Stimulated activated CD4-positive, alpha-beta T cell treated with anti-CD3 and anti-CD28 coated beads, Interleukin-1b, Interleukin-23, amount 100 ng/mL, for 1 hour (primary cell): Measurements from ENCODE around the gene FSTL5.
"Not testable (repeated sequence)": the region's sequence is repeated elsewhere in the genome, so short reads cannot be mapped to it uniquely, and the experiment has no call there.

ENCODE experiments used
- DNase-seq, 2 donors: peaks; one replicate each; pipeline ENCODE4 v3.0.0-alpha.2; 2020; ENCODE audit warnings: low read depth in 2 of 2

Gene FSTL5

DNA sequence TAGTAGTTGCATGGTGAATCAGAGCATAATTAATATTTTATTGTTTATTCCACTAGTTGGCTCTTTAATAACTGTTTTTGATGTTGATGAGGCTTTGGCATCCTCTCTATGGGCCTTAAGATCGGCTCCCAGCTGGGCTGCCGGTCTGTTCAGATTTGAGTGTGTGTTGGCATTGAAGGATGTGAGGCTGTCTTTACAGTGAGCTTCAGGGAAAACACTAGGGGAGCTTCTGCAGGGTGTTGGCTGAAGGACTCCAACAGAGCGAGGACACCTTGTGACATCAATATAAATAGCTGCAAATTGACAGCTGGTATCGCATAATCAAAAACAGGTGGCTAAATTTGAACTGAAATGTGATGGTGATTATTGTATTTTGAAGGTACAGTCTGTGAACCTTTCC is 322.0 kb downstream of the FSTL5 start:
- no peak for DNase-seq

GRCh38 chr4:161829591-161829990 is 334.2 kb downstream of the FSTL5 start:
- no peak for DNase-seq

DNA sequence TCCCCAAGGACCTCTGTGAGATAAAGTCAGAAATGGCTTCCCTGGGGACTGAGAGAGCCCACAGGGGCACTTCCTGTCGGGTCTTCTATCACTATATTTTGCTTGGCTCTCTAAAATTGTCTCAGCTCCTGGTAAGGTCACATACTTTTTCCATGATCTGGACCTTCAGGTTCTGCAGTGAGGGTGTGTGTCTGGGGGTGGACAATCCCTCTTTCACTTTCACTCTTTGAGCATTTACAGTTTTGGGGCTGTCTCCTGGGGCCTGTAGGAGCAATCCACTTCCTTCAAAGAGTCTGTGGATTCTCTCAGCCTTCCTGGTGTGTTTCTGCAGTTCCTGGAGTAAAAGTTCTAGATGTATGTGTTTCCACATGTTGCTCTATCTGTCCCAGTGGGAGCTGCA is 335.7 kb downstream of the FSTL5 start:
- DNase-seq: no peak

DNA sequence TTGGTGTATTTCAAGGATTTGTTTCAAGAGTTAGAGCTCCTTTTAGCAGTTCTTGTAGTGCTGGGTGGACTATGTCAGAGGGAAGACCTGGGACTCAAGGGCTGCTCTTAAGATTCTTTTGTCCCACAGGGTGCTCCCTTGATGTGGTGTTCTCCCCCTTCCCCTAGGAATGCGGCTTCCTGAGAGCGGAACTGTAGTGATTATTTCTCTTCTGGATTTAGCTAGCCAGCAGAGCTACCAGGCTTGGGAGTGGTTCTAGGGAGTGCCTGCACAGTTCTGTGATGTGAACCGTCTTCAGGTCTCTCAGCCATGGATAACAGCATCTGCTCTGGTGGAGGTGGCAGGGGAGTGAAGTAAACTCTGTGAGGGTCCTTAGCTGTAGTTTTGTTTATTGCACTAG is 336.8 kb downstream of the FSTL5 start:
- DNase-seq: no peak

DNA sequence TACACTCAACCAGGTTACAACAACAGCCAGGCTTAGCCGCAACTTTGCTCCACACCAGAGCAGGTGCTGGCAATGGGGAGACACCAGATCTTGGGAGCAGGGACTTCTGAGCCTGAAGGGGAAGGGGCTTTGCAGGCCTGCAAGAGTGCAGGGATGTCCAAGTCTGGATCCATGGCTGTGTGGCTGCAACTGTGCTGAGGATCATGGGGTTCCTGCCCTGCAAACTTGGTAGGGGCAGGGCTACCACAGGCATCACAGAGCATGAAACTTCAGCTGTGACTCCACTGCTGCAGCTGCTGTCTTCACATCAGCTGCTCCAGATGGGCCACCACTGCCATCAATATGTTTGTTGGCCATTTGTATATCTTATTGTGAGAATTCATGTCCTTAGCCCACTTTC is 340.4 kb downstream of the FSTL5 start:
- DNase-seq: no peak

- no peak for DNase-seq
Observed at GRCh38 chr4:161822174-161822573, 341.6 kb downstream of the FSTL5 start.

DNA sequence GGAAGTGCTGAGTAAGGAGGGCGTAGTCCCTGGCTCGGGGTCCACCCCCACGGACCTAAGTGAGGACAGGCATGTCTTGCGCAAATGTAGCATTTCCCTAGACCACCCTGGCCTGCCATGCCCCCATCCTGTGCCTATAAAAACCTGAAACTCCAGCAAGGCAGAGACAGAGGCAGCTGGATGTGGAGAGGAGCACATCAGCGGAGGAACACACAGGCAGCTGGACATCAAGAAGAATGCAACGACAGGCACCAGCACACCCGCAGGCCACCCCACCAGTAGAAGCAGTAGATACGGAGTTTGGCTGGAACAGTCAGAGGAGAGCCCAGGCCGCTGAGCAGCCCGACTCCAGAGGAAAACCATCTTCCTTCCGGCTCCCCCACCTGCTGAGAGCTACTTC is 345.9 kb downstream of the FSTL5 start:
- no peak for DNase-seq

DNA sequence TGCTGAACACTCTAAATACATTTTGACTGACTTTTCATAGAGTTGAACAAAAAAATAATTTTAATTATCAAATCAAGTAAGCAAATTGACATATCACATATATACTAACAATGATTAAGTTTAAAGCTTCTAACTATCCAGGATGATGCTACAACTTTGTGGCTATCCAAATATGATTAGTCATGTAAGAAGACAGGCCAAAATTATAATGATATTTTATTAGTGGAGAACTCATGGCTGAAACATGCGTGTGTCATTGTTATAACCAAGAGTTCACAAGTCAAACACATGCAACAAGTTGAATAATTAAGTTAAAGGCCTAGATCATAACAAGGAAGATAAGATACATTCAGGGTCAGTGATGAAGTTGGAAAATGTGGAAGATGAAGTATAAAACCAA is 346.8 kb downstream of the FSTL5 start:
- DNase-seq: no peak

DNA sequence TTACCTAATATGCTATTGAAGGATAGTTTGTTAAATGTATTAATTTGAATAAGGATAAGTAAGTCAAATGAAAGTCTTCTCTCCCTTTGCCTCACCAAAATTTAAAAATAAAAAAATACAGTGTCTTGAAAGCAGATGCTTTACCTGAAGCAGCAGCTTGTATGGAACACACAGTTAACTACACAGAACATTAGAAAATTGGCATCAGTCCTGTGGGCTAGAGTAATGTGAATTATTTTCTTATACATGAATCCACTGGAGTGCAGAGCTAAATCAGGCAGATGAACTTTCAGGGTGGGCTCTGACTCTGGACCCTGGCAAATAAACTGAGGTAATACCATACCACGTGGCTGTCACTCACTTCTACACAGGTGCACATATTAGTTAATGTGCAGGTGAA is 348.0 kb downstream of the FSTL5 start:
- DNase-seq: no peak

DNA sequence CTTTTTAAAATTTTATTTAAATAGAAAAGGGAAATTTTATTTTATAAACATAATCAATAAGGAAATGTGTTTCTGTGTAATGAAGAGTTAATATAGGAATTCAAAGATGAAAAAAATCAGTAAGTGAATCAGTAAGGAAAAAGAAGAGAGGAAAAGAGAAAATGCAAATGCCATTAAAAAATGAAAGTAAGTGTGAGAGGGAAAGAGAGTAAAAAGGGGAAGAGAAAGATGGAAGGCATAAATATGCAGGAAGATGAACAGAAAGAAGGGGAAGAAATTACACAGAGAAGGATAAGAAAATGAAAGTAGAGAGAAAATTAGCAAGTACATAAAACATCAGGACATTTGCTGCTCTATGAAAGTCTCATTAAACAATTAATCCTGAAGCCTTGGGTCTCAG is 349.9 kb downstream of the FSTL5 start:
- no peak for DNase-seq

- DNase-seq: no peak
Observed at GRCh38 chr4:161813389-161813788, 350.4 kb downstream of the FSTL5 start.

GRCh38 chr4:161803171-161803570 is 360.6 kb downstream of the FSTL5 start:
- DNase-seq: no peak

DNA sequence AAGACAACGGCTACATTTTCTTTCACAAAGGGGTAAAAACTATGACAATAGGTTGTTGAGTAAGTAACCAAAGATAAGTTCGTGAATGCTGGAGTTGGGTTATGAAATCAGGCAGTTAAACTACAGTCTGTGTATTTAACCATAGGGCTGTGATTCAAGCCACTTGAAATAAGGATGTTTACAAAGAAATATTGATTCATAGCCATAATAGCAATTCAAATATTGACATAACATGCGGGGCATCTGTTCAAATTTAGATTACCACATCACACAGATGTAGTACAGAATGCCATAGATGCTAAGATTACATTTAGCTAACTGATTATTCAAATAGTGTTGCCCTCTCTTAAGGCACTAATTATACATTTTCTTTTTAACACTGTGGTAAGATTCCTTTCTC is 364.1 kb downstream of the FSTL5 start:
- no peak for DNase-seq

DNA sequence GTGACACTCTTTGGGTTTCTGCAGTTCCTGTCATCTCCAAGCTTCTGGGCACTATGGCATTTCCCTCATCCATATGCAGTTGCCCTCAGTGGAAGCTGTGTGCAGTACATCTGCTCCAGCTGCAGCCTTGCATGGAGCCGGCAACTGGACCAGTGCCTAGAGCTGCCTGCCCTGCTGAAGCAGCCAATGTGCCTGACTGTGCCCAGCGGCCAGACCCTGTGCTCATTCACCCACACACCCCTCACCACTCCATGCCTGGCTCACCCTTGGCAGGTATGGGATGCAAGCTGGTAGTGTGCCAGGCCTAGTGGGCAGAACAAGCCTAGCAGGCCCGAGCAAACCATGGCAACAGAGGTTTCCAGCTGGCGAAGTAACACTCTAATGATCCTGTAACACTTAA is 370.8 kb downstream of the FSTL5 start:
- DNase-seq: no peak

DNA sequence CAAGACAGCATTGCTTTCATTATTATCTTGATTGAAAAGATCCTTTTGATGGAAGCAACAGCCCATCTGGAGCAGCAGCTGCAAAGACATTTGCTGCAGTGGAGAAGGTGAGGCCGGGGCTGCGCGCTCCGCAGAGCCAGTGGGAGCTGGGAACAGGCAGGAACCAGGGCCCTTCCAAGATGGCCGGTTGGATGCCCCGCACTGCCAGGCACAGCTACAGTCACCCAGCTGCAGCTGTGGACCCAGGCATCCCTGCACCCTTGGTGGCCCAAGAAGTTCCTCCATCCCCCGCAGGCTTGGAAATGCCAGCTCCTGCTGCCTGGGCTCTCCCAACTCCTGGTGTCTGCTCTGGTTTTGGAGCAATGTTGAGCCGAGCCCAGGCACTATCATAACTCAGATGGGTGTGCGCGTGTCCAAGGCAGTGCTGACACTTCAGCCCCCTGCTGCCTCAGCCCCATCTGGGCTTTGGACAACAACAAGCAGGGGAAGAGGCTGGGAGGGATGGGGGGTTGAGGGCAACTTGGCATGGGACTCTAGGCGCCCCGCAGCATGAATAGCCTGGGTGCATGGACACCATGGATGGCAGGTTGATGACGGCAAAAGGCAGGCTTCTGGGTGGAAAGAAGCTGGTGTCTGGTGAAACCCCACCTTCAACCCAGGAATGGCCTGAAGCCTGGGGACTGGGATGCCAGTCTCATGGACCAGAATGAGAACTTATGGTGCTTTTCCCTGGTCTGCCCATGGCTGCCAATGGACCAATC is 371.8 kb downstream of the FSTL5 start:
- DNase-seq: no peak

- no peak for DNase-seq
Observed at GRCh38 chr4:161767116-161767515, 396.7 kb downstream of the FSTL5 start.

GRCh38 chr4:161762796-161763195 is 401.0 kb downstream of the FSTL5 start:
- DNase-seq: no peak

- no peak for DNase-seq
Observed at GRCh38 chr4:161760008-161760407, 403.8 kb downstream of the FSTL5 start.

- not testable (repeated sequence) for DNase-seq
Observed at GRCh38 chr4:161758412-161758811, 405.4 kb downstream of the FSTL5 start.

DNA sequence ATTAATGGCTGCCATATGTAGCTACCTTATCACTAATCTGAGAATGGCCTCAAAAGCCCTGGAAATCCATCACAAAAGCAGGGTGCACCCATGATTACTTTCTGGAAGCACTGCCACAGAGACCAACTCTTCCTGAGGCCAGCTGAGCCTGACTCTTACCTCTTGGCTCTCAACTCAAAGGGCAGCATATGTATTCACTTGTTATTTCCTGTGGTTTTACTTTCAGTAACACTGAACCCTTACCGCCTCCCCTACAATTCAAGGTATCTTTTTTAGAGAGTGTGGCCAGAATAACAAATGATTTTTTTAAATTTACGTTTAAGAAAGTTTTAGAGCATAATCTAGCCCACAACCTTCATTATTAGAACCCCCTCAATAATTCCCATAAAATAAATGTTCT is 434.9 kb downstream of the FSTL5 start:
- no peak for DNase-seq

DNA sequence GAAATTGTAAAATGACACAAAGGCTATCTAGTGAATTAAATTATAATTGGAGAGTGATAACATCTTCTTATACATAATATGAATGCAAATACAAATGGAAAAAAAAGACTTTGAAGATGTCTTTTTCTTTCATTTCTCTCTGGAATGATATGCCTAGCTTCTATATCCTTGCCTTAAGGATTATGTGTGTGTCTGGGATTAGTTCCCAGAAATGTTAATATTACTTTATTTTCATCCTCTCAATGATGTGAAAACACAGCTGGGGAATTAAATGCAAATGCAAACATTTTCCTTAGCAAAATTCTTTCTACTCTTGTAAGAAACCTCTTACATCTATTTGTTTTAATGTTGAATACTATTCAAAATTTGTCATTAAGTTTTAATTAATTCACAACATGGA is 441.9 kb downstream of the FSTL5 start:
- DNase-seq: no peak

- DNase-seq: no peak
Observed at GRCh38 chr4:161717084-161717483, 446.7 kb downstream of the FSTL5 start.

DNA sequence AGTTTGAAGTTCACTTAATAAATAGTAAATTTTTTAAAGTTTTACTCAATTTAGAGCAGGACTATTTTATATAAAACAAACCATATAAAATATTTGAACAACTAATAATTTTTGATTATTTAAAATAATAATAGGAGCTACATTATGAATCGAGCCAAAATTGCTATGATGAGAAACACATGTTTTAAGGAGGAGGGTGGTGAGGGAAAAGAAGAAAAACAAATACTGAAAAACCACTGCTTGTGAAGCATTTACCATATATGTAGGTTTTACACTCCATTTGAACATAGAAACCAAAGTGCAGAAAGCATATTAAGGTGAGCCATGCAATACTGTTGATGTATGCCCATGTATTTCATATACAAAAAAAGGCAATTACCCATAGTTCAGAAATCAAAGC is 448.9 kb downstream of the FSTL5 start:
- DNase-seq: no peak

- DNase-seq: no peak
Observed at GRCh38 chr4:161714022-161714751, 449.6 kb downstream of the FSTL5 start.
